NCI-H2227 (cell line): ENCODE measurements around the gene HIVEP3.

Source experiments
- DNase-seq: peaks from one replicate; lab custom pipeline; 2025; ENCODE audit not compliant: unreplicated experiment; lab: John Stamatoyannopoulos, UW

Gene HIVEP3

DNA sequence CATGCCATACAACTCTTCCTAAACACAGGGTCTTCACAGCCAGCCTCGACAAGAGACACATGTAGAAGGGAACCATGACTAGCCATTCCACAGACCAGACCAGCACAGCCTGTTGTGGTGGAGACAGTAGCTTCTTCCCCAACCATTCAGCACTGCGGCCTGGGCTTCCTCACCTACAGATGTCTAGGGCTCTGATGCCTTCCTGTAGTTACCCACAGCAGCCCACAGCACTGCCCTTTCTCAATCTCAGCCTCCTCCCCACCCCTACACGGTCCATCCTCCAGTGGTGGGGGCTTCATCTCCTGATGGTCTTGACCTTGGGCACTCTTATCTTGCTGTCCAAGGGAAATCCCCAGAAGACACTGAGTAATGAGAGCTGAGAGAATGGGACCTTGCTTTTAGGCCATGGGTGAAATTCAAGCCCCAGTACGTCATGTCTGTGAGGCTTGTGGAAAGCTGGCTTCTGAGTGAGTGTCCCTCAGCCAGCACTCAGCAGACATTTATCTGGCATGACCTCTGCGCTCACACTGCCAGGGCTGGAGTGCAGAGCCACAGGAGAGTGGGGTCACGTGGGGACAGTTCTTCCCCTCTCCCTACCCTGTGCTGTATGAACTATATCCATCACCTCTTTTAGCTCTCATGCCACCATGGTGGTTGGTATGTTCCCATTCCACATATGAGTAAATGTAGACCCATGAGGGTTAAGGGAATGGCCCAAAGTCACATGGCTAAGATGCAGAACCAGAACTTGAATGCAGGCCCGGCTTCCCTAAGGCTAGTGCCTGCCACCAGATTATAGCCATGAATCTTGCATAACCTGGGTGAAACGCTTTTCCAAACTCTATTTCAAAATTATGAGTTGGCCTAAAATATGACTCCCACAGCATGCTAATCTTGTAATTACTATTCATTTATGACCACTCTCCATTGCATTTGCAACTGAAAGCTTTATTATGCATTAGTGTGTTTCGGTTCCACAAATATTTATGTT is 104.7 kb downstream of the HIVEP3 start:
- DNase-seq: no peak

DNA sequence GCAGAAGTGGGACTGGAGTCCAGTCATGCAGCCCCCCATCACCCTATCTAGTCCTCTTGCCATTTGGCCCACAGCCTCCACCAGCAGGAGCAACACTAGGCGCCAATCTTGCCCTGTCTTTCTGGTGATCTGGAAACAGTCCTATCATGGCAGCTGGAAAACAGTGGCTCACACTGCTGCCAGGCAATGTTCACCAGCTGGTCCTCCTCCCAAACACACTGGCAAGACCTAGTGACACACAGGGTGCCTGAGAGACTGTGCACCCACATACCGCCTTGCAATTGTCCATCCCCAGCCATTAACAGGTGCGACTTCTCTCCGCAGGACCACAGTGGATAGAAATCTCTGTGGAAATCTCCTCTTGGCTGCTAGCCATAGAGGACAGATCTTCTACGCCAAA is 105.5 kb downstream of the HIVEP3 start:
- DNase-seq: no peak

DNA sequence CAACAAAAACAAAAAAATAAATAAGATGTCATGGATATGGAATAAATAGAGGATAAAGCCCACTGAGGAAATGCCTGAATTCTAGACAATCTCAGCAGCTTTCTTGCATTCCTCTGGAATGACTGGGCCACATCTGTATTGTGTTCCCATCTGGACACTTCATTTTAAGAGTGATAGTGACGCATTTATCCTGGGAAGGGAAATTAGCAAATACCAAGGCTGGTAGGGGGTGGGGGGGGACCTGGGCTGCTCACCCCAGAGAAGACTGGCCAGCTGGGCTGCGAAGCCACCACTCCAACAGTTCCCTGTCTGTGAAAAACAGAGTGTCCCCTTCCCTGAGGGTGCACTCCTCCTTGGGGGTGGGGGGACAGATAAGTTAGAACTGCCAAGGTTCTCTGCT is 106.3 kb downstream of the HIVEP3 start:
- DNase-seq: no peak

DNA sequence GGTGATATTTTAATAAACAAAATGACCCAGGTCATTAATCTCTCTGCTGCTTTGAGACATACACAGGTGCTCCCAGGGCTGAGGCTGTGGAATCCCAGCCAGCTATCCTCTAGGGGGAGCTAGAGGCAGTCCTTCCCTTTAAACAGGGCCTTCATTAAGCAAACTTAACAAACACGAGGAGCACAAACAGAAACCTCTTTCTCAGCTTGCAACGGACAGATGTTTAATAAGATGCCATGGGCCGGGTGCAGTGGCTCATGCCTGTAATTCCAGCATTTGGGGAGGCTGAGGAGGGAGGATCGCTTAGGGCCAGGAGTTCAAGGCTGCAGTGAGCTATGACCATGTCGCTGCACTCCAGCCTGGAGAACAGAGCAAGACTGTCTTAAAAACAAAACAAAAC is 106.7 kb downstream of the HIVEP3 start:
- DNase-seq: peak; percentile 57

- no peak for DNase-seq
Observed at GRCh38 chr1:41811051-41811795, 107.5 kb downstream of the HIVEP3 start.

DNA sequence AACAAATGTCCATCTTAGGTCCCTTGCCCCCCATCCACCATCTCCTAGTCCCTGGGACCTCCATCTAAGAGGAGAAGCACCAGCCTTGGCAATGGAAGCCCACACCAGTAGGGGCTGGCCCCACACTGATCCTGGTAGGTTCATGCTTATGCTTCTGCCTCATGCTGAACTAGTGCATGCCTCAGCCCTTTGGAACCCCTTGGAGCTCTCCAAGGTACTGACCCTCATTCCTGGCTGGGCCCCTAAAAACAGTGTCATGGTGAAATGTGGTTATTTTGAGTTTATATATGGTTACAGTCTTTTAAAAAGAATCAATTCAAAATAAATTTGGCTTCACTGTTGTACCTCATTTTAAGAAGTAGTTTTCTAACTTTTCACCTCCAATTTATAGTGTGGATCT is 108.3 kb downstream of the HIVEP3 start:
- no peak for DNase-seq

DNA sequence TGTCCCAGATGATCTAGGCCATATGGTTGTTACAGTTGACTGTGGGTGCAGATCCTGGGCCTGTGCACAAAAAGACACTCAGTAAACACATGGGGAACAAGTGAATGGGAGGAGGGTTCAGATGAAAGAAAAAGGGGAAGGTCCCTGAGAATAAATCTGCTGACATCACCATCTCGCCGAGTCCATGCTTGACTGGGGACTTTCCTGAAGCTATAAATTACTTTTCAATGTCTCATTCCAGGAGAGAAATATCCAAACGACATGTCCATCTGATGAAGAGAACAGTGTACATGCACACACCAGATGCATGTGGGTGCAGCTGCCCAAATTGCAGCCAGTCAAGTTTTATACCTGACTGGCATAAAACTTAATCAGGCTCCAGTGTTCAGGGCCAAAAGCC is 109.0 kb downstream of the HIVEP3 start:
- no peak for DNase-seq

GRCh38 chr1:41807390-41807789 is 111.3 kb downstream of the HIVEP3 start:
- no peak for DNase-seq

- no peak for DNase-seq
Observed at GRCh38 chr1:41806472-41807155, 112.1 kb downstream of the HIVEP3 start.

GRCh38 chr1:41805771-41806471 is 112.8 kb downstream of the HIVEP3 start:
- no peak for DNase-seq

DNA sequence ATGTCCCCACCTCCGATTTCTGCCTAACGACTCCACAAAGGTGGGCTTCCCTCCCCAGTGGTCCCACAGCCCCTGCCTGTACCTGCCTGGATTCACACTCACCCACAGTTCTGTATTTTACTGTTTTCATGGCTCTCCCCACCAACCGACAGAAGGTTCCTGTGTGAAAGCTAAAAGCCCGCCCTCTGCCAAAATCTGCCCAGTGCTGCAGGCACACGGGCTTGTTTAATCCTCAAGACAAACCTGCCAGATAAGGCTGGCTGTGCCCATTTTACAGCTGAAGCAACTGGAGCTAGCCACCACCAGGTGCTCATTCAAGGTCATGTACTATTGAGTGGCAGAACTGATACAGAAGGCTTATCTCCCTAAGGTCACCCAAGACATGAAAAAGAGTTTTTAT is 114.5 kb downstream of the HIVEP3 start:
- no peak for DNase-seq

GRCh38 chr1:41803656-41804055 is 115.1 kb downstream of the HIVEP3 start:
- no peak for DNase-seq

DNA sequence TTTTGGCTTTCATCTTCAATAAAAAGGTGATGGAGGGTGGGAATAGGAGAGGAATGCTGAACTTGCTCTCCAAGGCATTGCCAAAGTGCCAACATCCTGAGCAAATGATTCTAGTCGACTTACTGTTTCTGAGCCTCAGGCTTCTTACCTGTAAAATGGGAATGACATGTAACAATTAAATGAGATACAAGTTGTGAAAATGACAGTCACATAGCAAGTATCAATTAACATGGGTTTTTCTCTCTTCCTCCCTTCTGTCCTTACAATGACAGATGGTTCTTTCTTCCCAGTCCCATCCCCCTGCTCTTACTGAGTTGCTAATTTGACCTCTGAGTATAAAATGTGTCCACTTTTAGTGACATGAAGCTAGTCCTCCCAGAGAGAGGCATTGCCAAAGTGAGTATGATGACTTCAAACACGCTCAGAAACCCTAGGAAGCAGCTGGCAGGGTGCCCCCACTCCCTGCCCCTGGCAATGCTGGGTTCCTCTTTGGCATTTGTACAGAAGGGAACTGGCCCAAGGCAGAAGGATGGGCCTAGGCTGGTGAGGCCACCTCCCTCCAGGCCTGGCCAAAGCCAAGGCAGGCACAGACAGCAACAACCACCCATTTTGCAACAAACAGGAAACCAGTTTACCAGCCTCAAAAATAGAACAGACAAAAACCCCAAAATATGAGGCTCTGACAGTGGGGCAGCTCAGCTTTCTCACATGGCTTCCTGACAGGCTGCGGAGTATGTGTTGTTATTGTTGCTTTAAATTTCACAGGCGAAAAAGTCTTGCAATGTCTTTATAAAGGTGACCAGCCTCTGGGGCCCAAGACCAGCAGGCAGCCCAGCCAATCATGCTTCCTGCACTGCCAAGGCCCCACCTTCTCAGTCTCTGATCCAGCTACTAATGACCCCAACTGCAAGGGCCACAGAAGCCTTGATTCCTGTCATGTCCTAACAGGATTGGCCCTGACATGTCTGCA is 115.9 kb downstream of the HIVEP3 start:
- no peak for DNase-seq

GRCh38 chr1:41800311-41800829 is 118.4 kb downstream of the HIVEP3 start:
- no peak for DNase-seq

GRCh38 chr1:41799723-41800122 is 119.0 kb downstream of the HIVEP3 start:
- DNase-seq: no peak

GRCh38 chr1:41799205-41799604 is 119.5 kb downstream of the HIVEP3 start:
- no peak for DNase-seq

DNA sequence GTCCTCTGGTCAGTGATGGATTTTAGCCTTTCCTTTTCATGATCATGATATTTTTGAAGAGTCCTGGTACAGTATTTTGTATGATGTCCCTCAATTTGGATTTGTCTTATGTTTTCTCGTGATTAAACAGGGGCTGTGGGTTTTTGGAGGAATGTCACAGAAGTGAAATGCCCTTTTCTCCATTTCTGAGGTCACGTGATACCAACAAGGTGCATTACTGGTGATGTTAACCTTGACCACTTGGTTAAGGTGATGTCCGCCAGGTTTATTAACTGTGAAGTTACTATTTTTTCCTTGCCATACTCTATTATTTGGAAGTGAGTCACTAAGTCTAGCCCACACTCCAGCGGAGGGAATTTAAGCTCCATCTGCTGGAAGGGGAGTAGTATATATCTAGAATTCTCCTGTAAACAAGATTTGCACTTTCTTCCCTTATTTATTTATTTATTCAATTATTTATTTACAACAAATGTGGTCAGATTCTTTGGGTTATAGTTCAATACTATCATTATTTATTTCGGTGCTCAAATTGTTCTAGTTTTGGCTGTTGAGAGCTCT is 123.4 kb downstream of the HIVEP3 start:
- DNase-seq: no peak

- no peak for DNase-seq
Observed at GRCh38 chr1:41794031-41794430, 124.7 kb downstream of the HIVEP3 start.

GRCh38 chr1:41792485-41792770 is 126.3 kb downstream of the HIVEP3 start:
- DNase-seq: no peak
